LNCAP (cell line): ENCODE results near the gene FHIT.

Source experiments
- CTCF ChIP-seq: fragments of 450-650 bp; IDR thresholded peaks from 2 replicates; pipeline ENCODE4 v1.5.1; 2017; ENCODE audit warnings: mild to moderate bottlenecking

FHIT gene

GRCh38 chr3:61278713-61279112 lies 27.5 kb upstream of the FHIT start:
- no peak for TF ChIP-seq CTCF

- no peak for TF ChIP-seq CTCF
Observed at GRCh38 chr3:61277411-61277810, 26.2 kb upstream of the FHIT start.

GRCh38 chr3:61269435-61269834 lies 18.2 kb upstream of the FHIT start:
- no peak for TF ChIP-seq CTCF

- TF ChIP-seq CTCF = no peak
Observed at GRCh38 chr3:61268644-61269043, 17.4 kb upstream of the FHIT start.

GRCh38 chr3:61264281-61264680 lies 13.0 kb upstream of the FHIT start:
- TF ChIP-seq CTCF = no peak

GRCh38 chr3:61257148-61257547 lies 5.9 kb upstream of the FHIT start:
- no peak for TF ChIP-seq CTCF

- TF ChIP-seq CTCF = no peak
Observed at GRCh38 chr3:61253756-61254155, 2.5 kb upstream of the FHIT start.

GRCh38 chr3:61252836-61253235 lies 1.6 kb upstream of the FHIT start:
- TF ChIP-seq CTCF = no peak
